Loucy (cell line): ENCODE results near the gene C22orf23.

Experiments used
- H2AFZ ChIP-seq: fragments of 200-600 bp; sonication (generic); 2 replicates; pipeline ENCODE4 v1.6.0; 2016; ENCODE audit warnings: antibody characterized with exemption, mild to moderate bottlenecking, low read length, moderate library complexity
- H3F3A ChIP-seq: fragments of 200-600 bp; 2 replicates; pipeline ENCODE4 v1.6.0; 2016; ENCODE audit warnings: antibody characterized with exemption, low read depth, mild to moderate bottlenecking
- H3K27me3 ChIP-seq: fragments of 200-600 bp; sonication (generic); 2 replicates; pipeline ENCODE4 v1.6.1; 2014; ENCODE audit warnings: low read length, mild to moderate bottlenecking; ENCODE audit not compliant: insufficient read depth, poor library complexity, severe bottlenecking
- H3K36me3 ChIP-seq: fragments of 200-600 bp; sonication (generic); 2 replicates; pipeline ENCODE4 v1.6.1; 2016; ENCODE audit warnings: low read length; ENCODE audit not compliant: insufficient read depth
- H3K4me1 ChIP-seq: fragments of 200-600 bp; sonication (generic); 2 replicates; pipeline ENCODE4 v1.5.1; 2014; ENCODE audit warnings: low read length, mild to moderate bottlenecking; ENCODE audit not compliant: insufficient read depth, poor library complexity, severe bottlenecking
- H3K4me2 ChIP-seq: fragments of 200-600 bp; sonication (generic); 2 replicates; pipeline ENCODE4 v1.6.0; 2014; ENCODE audit warnings: antibody characterized with exemption, low read length, low read depth, mild to moderate bottlenecking; ENCODE audit not compliant: poor library complexity, severe bottlenecking
- H3K4me3 ChIP-seq: fragments of 200-600 bp; sonication (generic); 2 replicates; pipeline ENCODE4 v1.5.1; 2014; ENCODE audit warnings: low read length, mild to moderate bottlenecking, mixed read lengths; ENCODE audit not compliant: poor library complexity, severe bottlenecking
- H3K79me2 ChIP-seq: fragments of 200-600 bp; sonication (generic); 2 replicates; pipeline ENCODE4 v1.6.1; 2014; ENCODE audit warnings: low read length; ENCODE audit not compliant: insufficient read depth
- H3K9ac ChIP-seq: fragments of 200-600 bp; sonication (generic); 2 replicates; pipeline ENCODE4 v1.6.0; 2014; ENCODE audit warnings: mild to moderate bottlenecking, low read depth, low read length, moderate library complexity; ENCODE audit not compliant: poor library complexity, severe bottlenecking
- H3K9me2 ChIP-seq: fragments of 200-600 bp; sonication (generic); replicated peaks from 2 replicates; pipeline ENCODE4 v1.6.1; 2016; ENCODE audit warnings: low read depth, low read length, mixed read lengths
- H3K9me3 ChIP-seq: fragments of 200-600 bp; sonication (generic); 2 replicates; pipeline ENCODE4 v1.6.1; 2014; ENCODE audit warnings: mild to moderate bottlenecking, antibody characterized with exemption, low read length, low read depth; ENCODE audit not compliant: insufficient read depth
- H4K20me1 ChIP-seq: fragments of 200-600 bp; sonication (generic); 2 replicates; pipeline ENCODE4 v1.6.0; 2014; ENCODE audit warnings: antibody characterized with exemption, low read length, mild to moderate bottlenecking; ENCODE audit not compliant: insufficient read depth, poor library complexity, severe bottlenecking
- CTCF ChIP-seq: fragments of 200-600 bp; sonication (generic); conservative IDR thresholded peaks from 2 replicates; pipeline ENCODE4 v1.5.1; 2014; ENCODE audit warnings: mild to moderate bottlenecking, antibody characterized with exemption, low read length
- EZH2phosphoT487 ChIP-seq: fragments of 200-600 bp; IDR thresholded peaks from 2 replicates; pipeline ENCODE4 v1.6.1; 2018; ENCODE audit warnings: antibody characterized with exemption, mild to moderate bottlenecking, moderate library complexity, borderline replicate concordance

The C22orf23 gene

GRCh38 chr22:37893583-37893983 is 59.8 kb downstream of the C22orf23 start:
- Histone ChIP-seq H3K9me2 (no peaks in the 10 kb centered on the region), H3F3A (no peaks in the 10 kb centered on the region), H3K27me3 (no peaks in the 10 kb centered on the region), H3K4me3 (no peak overlapping the region), H4K20me1 (no peaks in the 10 kb centered on the region), H3K4me2 (no peak overlapping the region), H3K36me3 (peaks cover 28% of the 10 kb centered on the region; the same call in 1 of the 2 replicates), H3K9me3 (no peaks in the 10 kb centered on the region), H2AFZ (no peak overlapping the region), H3K4me1 (peaks cover 21% of the 10 kb centered on the region), H3K9ac (no peak overlapping the region), H3K79me2 (no peaks in the 10 kb centered on the region)
- TF ChIP-seq CTCF, result no peak
- no peak for TF ChIP-seq EZH2phosphoT487
